Measurements from ENCODE around the gene SHANK2. TPM values are rescaled to one million over a fixed set of nuclear protein-coding genes. Genes with fewer than 3 reads are reported as not detected.

SHANK2 gene
- total and polyA plus RNA-seq, 2 of the 4 experiments (the other 2 are of a cell fraction): 1.6 to 2.2 TPM

DNA sequence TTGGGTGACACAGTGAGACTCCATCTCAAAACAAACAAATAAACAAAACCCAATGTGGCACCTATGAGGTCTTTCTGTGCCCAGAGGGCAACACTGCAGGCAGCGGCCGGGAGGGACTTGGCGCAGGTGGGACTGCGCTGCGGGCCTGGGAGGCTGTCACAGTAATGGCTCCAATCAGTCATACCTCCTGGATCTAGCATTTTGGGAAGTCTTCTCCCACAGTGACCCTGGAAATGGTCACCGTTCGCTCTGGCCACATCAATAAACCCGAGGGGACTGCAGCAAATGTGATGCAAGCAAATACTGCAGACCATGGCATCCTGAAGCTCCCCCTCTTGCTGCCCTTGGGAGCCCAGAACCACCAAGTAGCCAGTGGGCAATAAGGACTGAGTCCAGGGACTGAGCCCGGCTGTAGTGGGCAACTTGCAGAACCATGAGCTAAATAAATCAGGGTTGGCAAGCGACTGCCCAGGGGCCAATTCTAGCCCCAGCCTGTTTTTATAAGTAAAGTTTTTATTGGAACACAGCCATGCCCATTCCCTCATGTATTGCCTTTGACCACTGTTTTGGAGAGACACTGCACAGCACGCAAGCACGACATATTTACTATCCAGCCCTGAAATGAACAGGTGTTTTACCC is 15.4 kb downstream of the SHANK2 start:
- no peak overlapping the region for H3K27ac ChIP-seq (ENCODE audit: insufficient read depth, low read length)
- no peak overlapping the region for H3K23ac ChIP-seq (ENCODE audit: low read depth, low read length)
- H2AK5ac ChIP-seq (ENCODE audit: low read depth, low read length): no peak overlapping the region
- no TSS peak for BruUV-seq (replicated peaks)
- H3K9me3 ChIP-seq (ENCODE audit: control insufficient read depth, insufficient read depth, low read length): no peaks in the 10 kb centered on the region; the same call in 1 of the 2 replicates
- H3K79me1 ChIP-seq (ENCODE audit: low read depth in 1 of 2, low read length in 2 of 2): peaks cover 0 to 3% of the 10 kb centered on the region in 2 experiments; a peak in 3 of 4 replicates
- in situ Hi-C loops (cut with MboI; ENCODE audit: low sequenced_read_pairs) (no loop called here), intact Hi-C loops (cut with micrococcal nuclease) (no loop called here), dilution Hi-C loops (cut with HindIII; ENCODE audit: low sequenced_read_pairs, unreplicated experiment) (no loop called here)
- H3K18ac ChIP-seq (ENCODE audit: low read depth, low read length): no peak overlapping the region
- no peak overlapping the region for H2AK9ac ChIP-seq (replicated peaks; ENCODE audit: low read depth, low read length, poor library complexity)
- no peak overlapping the region for H3K9ac ChIP-seq (ENCODE audit: low read depth, low read length)
- H3K4me1 ChIP-seq (ENCODE audit: control insufficient read depth, insufficient read depth, low read length): peaks cover 4% of the 10 kb centered on the region
- TF ChIP-seq MXI1 (IDR thresholded peaks at IDR 0.05; ENCODE audit: borderline replicate concordance, low read depth, low read length): no peak
- no peak for TF ChIP-seq BHLHE40 (IDR thresholded peaks at IDR 0.05; ENCODE audit: low read depth, low read length)
- no peak overlapping the region for H2AFZ ChIP-seq (replicated peaks; ENCODE audit: low read length, poor library complexity)
- no peak overlapping the region for H2BK15ac ChIP-seq (ENCODE audit: low read depth, low read length)
- ChIA-PET CTCF (no interaction called here), POLR2A (ENCODE audit: unreplicated experiment) (no interaction called here)
- WGBS, 2 experiments (ENCODE audit: extremely low coverage in 2 of 2, insufficient read length in 1 of 2): 83% methylated on average over 1 of the region's 12 CpGs; no CpG with 5 or more reads in 1 of the 2 experiments
- H3K36me3 ChIP-seq (ENCODE audit: control insufficient read depth, insufficient read depth, low read length): peaks cover 16% of the 10 kb centered on the region
- no peak overlapping the region for H3K14ac ChIP-seq (replicated peaks; ENCODE audit: low read depth, low read length)
- H3K4me2 ChIP-seq (ENCODE audit: low read depth, low read length): no peak overlapping the region
- no peak overlapping the region for H2BK20ac ChIP-seq (ENCODE audit: low read depth, low read length)
- H3K4ac ChIP-seq (ENCODE audit: low read depth, low read length): no peak overlapping the region
- H3K9me1 ChIP-seq (ENCODE audit: insufficient read depth, low read length): peaks cover 9% of the 10 kb centered on the region
- no peak overlapping the region for H4K8ac ChIP-seq (ENCODE audit: low read depth in 2 of 2, low read length in 2 of 2)
- no peak overlapping the region for H2BK5ac ChIP-seq (ENCODE audit: low read depth, low read length, poor library complexity, severe bottlenecking)
- H4K5ac ChIP-seq (ENCODE audit: low read depth, low read length): no peak overlapping the region
- no peak overlapping the region for H3K4me3 ChIP-seq (ENCODE audit: insufficient read depth, low read depth, low read length)
- H4K91ac ChIP-seq (ENCODE audit: insufficient read depth, low read depth, low read length): no peak overlapping the region
- peaks cover 5% of the 10 kb centered on the region; the same call in 1 of the 2 replicates for H4K20me1 ChIP-seq (ENCODE audit: insufficient read depth, low read length)
- H3K56ac ChIP-seq (ENCODE audit: extremely low read depth, insufficient read depth, low read length): no peak overlapping the region
- H2BK120ac ChIP-seq (ENCODE audit: low read depth, low read length): no peak overlapping the region
- no peak for ATAC-seq (ENCODE audit: low read depth)
- no peaks in the 10 kb centered on the region for H3K27me3 ChIP-seq (ENCODE audit: control insufficient read depth, insufficient read depth, low read length)
- no peak for DNase-seq
